HL-60 (cell line): Measurements from ENCODE around the gene HBZ.

Source experiments
- CTCF ChIP-seq: IDR thresholded peaks from one replicate; pipeline ENCODE4 v1.5.1; 2011; ENCODE audit warnings: low read length, control low read depth, inconsistent platforms; ENCODE audit not compliant: insufficient read depth
- POLR2AphosphoS5 ChIP-seq: IDR thresholded peaks from 2 replicates; pipeline ENCODE4 v1.6.1; 2012; ENCODE audit warnings: low read depth
- REST ChIP-seq: IDR thresholded peaks from 2 replicates; pipeline ENCODE4 v1.6.1; 2012; ENCODE audit warnings: low read depth; ENCODE audit not compliant: insufficient replicate concordance

GRCh38 chr16:191831-192230, 39.4 kb downstream of the HBZ start:
- TF ChIP-seq CTCF (no peak), REST (no peak), POLR2AphosphoS5 (no peak)
